Activated CD4-positive, alpha-beta T cell treated with anti-CD3 and anti-CD28 coated beads, Interleukin-2, amount 50 U/mL, for 4 hours (primary cell): ENCODE results near the gene ISCU.
"Not testable (repeated sequence)": the region's sequence is repeated elsewhere in the genome, so short reads cannot be mapped to it uniquely, and the experiment has no call there.

Source experiments
- DNase-seq, 2 experiments: peaks; one replicate each; pipeline ENCODE4 v3.0.0-alpha.2; 2020

The ISCU gene

DNA sequence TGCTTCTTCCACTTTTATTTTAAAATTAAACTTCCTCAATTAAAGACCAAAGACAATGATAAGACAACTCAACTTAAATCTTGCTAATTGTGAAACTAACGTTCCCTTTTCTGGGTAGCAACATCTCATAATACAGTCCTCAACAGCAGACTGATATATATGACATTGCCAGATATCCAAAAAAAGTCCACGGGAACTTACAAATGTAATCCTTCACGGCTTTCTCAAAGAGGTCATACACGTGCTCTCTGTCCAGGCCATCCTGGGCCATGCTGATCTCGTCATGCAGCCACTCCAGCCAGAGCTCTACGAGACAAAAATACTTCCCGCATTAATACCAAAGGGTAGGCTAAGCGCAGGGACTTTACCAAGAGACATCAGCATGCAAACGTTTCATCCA lies 14.7 kb upstream of the ISCU start:
- no peak for DNase-seq

GRCh38 chr12:108548954-108549521 lies 13.4 kb upstream of the ISCU start:
- no peak for DNase-seq

GRCh38 chr12:108551535-108551934 lies 10.9 kb upstream of the ISCU start:
- DNase-seq = no peak

- no peak for DNase-seq
Measured at GRCh38 chr12:108553799-108554198, 8.6 kb upstream of the ISCU start.

GRCh38 chr12:108555383-108555782 lies 7.0 kb upstream of the ISCU start:
- not testable (repeated sequence) for DNase-seq

DNA sequence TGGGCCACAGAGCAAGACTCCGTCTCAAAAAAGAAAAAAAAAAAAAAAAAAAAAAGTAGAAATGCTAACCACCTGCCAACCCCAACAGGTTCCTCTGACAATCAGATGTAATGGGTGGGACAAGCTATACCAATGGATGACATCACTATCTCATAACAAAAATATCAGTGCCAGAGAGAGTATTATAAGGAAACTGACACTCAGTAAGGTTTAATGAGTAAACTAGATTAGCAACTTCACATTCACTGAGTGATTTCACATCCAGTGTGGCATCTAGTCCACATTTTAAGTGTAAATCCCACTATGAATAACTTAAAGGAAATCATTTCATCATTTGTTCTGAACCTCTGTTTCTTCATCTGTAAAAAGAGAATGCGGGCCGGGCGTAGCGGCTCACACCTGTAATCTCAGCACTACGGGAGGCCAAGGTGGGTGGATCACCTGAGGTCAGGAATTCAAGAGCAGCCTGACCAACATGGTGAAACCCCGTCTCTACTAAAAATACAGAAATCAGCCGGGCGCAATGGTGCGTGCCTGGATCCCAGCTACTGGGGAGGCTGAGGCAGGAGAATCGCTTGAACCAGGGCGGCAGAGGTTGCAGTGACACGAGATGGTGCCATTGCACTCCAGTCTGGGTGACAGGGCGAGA lies 3.3 kb upstream of the ISCU start:
- no peak for DNase-seq

GRCh38 chr12:108559748-108560147 lies 2.6 kb upstream of the ISCU start:
- no peak for DNase-seq

- no peak for DNase-seq
Measured at GRCh38 chr12:108560321-108560721, 2.1 kb upstream of the ISCU start.

DNA sequence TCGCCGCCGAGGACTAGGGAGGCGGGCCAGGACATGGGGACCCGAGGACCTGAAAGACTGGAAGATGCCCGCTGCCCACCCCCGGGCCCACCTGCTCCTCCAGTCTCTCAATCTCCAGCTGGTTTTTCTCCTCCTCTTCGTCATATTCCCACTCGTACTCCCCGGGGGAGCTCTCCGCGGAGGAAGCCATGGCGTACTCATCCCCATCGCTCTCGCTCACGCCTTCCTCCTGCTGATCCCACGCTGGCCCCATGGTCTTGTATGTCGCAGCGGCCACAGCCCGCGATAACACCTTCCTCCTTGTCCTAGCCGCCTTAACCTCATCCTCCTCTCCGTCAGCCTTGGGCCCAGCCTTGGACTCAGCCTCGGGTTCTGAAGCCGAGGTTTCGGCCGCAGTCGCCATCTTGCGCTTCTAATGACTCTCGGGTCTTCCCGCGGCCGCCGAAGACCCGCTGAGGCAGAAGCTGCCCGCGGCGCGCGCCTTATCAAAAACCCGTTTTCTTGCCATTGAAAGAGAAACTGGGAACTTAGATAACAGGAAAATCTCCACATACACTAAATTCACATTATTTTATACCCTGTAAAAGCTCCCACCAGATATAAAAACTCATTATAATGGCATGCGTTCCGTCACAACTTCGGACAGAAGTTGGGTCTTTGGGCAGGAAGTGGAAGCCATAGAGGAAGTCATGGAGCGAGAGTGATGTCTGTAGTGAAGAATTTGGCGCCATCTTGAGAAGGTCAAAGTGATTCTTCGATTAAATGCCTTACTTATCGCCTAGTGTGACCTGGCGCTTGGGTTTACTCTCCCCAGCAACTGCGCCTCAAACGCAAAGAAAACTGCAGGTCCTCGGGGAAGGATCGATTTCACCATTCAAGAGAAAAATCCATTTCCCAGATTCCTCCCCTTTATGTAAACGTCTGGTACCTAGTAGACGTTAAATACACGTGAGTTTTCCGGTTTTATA lies 1.4 kb upstream of the ISCU start, which contains the start of gene SART3:
TSS of gene SART3 (minus strand) at position 422 of the 968 bp plus-strand sequence. CDS start at position 403, 19 bp downstream.
- DNase-seq = peak; percentile 76 to 77

DNA sequence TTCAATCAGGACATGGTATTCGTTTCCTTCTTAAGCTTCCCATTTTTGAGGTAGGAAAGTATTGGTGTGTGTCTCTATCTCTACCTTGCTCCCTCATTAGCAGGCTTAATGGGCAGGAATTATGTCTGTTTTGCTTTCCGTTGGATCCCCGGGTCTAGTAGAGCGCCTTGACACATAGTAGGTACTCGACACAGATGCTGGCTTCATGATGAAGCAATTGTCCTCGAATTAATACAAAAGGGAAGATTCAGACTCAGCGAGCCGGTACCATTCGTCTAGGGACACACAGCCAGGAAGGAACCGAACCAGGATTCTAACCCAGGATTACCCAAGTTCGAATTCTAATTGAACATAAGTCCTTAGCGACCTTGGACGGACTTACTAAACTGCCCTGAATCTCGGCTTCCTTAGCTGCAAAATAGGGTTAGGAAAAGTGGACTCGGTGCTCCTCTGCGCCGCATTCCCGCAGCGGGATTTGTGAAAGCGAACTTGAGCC lies 496 bp upstream of the ISCU start:
- no peak for DNase-seq

DNA sequence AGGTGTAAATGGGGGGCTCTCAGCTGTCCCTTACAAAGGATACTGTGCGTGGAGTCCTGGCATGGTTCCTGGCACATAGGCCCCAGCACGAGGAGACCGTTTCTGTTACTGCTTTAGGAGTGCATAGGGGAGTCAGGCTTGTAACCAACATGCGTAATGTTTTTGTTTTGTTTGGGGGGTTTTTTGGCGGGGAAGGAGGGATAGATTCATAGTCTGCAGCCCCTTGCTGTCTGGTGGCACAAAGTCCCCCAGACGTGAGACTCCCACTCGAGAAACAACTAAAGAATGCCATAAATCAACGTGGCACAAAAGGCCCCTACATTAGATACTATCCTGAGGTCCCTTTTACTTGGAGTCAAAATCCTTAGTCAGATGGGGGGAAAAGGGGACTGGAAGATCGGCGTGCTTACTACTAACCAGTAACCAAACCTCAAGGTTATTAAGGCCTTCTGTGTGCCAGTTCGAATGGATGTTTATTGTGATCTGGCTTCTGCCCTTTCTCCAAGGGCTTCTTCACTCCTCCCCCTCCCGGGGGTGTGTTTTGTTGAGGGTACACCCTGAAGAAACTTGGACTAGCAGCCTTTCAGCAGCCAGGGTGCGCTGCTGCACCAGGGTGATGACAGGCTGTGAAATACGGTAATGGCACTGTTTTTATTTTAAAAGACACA lies 874 bp downstream of the ISCU start:
- peak; percentile 84 to 85 for DNase-seq

DNA sequence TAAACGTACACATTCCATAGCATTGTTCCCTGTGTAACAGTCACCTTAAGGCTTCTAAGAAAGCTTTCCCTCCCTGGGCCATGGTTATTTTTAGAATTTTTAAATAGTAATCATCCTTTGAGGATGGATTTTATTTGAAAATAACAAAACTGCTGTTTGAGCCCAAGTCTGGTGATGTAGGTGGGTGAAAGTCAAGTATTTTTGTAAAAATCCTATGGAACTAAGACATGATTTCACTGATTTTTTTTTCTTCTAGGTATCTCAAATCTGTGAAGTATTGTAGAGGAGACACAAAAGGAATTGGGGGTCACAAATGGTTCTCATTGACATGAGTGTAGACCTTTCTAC lies 1.4 kb downstream of the ISCU start:
- DNase-seq = no peak

DNA sequence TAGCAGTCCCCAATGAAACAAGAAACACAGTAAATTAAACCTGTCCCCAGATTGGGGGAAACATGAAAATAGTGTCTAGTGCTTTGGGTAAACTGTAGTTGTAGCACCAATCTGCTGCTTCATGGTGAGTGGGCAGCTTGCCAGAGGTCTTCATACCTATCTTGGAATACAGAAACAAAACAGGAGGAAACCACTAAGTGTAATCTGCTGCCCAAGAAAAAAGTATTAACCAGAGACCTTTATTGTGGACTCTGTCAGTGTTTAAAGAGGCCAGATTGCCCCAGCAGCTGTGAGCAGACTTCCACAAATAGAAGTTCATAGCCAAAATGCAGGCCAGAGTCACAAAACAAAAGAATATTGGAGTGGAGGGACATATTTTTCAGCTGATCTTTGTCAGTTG lies 2.3 kb downstream of the ISCU start:
- no peak for DNase-seq

DNA sequence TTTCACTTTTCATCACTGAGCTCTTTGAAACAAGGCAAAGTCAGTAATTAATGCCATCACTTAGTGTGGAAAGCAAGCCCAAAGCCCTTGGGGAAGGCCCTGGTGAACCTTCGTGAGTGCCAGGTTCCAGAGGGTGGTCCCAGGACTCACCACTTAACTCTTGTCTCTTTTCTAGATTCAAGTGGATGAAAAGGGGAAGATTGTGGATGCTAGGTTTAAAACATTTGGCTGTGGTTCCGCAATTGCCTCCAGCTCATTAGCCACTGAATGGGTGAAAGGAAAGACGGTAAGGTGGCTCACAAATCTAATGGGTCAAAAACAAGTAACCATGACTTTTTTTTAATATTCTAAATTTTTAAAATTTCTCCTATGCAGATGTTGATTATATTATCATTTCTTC lies 2.8 kb downstream of the ISCU start:
- DNase-seq = no peak

DNA sequence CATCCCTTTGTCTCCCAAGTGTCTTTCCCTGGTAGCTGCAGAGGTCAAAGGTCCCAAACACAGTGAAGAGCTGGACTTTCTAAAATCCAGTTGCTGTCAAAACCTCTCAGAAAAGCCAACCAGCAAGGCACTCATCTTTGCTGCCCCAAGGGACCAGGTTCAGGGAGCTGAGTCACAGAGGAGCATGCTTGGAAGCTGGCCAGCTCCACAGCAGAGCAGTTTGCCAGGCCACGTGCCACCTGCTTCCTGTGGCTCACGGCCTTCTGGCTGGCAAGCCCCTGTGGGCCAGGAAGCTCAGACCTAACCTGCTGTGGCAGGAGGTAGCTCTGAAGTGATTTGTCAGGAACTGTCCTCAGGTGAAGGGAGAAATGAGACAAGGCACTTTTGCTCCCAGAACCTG lies 3.6 kb downstream of the ISCU start:
- peak; percentile 63 to 68 for DNase-seq

DNA sequence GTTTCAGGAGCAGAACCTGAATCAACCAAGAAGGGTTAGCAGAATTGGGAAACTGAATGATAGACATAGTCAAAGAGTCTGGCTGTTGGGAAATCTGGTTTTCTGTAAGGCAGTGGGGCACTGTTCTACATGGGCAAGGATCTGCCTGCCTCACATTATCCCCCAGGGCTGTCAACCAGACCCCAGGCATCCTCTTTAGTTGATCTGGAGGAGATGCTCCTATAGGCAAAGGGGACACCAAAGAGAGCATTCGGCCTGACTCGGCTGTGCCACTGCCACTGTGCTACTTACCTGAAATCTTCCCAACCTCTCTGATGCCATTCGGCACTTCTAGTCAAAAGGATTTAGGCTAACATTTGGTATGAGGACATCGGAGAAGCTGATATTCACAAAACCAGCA lies 4.1 kb downstream of the ISCU start:
- no peak for DNase-seq

DNA sequence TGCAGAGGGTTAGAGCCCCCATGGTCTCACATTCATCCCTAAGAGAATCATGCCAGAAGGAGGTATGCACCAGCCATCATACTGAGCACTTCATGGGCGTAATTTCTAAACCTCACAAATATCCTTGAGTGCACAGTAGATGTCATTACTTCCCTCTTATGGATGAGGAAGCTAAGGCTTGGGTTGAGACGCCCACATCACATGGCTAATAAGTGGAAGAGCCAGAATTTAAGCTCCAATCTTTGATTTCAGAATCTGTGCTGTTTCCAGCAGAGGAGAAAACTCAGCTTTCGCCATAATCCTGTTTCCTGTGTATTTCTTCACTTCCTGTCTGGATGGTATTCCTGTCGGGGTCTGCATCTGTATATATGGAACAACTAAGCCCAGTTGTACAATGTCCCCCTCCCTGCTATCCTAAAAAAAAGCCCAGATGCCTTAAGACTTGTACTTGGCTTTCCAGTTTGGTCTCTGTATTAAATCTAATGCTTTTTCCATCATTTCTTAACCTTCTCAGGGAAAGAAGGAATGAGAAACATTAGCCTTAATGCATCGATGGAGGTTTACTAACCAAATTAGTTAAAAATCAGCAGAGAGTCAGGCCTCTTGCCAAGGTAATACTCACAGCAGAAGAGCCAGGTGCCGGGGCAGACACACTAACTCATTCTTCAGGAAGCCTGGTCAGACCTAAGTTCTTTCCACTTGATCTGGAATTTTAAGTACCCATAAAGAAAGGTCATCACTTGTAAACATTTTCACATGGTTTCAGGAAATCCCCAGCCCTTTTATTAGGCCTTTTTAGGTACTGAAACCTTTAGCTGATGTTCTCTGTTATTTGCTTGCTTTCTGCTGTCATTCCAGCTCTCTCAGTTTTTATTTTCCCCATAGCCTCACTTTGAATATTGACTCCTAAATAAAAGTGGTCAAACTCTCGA lies 5.3 kb downstream of the ISCU start:
- DNase-seq = no peak

- DNase-seq = peak; percentile 39 to 44
Measured at GRCh38 chr12:108568338-108569154, 6.2 kb downstream of the ISCU start.

DNA sequence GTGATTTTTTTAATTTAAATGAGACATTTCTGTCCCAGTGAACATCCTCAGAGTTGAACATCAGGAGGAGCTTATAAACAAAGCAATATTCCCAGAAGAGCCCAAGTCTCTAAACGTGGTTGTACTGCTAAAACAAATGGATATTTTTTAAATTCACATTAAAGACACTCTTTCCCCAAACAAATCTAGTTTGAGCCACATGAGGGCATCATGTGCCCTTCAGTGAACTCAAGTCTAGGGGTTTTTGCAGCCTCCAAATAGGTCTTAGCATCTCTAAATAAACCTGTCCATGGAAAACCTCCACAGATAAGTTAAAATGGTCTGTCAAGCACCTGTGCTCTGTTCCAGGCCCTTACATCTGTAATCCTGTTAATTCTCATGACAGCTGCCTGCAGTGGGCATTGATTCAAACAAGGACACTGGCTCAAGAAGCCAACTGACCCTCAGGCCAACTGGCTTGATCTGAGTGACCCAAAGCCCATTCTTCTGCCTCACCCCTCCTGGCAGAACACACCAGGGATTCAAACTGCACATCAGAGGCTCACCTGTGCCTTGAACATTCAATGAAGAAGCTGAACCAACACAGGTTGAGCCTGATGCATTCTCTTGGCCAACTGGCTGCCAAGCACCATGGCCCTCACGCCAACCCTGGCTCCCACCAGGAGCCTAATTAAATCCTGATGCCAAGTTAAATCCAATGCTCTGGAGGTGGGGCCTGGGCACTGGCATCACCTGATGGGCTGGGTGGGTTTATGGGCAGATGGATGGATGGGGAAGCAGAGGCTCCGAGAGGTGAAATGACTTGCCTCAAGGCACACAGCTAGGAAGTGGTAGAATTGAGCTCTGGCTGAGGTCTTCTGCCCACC lies 8.6 kb downstream of the ISCU start:
- DNase-seq = no peak

DNA sequence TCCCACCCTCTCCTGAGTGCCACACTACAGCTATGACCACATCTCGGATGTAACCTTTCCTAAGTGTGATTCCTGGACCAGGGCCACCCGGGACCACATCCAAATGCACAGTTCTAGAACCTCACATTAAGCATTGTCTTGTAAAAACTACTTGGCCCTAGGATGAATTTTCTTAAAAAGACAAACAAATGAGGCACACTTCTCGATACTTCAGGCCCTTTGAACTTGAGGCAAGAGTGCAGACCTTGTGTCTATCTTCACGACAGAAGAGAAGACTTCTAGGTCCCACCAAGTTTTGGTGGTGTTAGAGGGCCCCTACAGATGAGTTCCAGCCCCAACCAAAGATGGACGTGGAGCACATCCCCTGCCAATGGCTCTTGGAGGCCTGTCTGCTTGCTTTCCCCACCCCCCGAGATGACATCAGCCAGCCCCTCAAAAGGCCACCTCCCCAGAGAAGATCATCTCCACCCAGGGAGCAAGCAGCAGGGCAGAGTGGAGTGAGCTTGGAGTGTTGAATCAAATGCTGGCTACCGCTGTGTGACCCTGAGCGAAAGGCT lies 9.3 kb downstream of the ISCU start:
- no peak for DNase-seq
